Astrocyte (in vitro differentiated cells and primary cell): ENCODE measurements around the gene SDR39U1.

Source experiments
- CTCF ChIP-seq: IDR thresholded peaks from 2 replicates; pipeline ENCODE4 v1.5.1; 2011; ENCODE audit warnings: low read depth, mild to moderate bottlenecking, inconsistent platforms, low read length, moderate library complexity; ENCODE audit not compliant: insufficient read depth
- EZH2 ChIP-seq: IDR thresholded peaks from 2 replicates; pipeline ENCODE4 v1.6.1; 2012; ENCODE audit warnings: mild to moderate bottlenecking, low read length, inconsistent platforms; ENCODE audit not compliant: insufficient read depth

DNA sequence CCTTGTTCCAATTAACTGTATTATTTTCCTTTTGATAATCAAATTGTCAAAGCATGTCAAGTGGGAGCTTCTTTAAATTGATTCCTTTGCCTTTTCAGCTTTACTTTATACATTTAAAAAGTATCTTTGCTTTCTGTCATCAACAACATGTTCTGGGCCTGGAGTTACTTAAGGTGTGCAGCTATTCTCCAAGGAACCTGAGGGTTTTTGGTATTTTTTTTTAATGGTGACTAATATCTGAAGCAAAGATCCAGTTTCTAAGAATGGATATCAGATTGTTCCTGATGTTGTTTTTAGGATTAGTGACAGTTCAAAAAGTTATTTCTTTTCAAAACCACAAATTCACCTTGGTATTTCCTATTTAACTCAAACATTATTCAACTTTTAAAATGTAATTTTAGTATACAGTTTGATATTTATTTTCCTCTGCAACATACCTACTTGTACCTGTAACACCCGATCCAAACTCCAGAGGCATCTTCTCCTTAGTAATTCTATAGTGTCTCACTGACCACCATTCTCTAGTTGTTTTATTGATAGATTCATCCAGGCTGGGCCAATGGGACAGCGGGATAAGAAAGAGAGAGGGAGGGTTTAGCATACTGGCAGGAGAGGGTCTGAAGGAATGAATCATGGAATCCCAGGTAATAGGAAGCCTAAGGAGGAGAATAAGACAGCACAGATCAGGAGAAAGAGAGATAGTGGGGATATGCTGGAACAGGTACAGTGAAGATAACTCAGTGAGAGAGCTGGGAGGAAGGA lies 16.2 kb downstream of the SDR39U1 start:
- TF ChIP-seq CTCF (no peak), EZH2 (no peak)
